ENCODE results near the gene C11orf87. TPM values are rescaled to one million over a fixed set of nuclear protein-coding genes. Genes with fewer than 3 reads are reported as not detected.

Gene C11orf87
- total and polyA plus RNA-seq, 2 experiments from 2014 or later, result 0.13 TPM; not detected in 1

GRCh38 chr11:109426442-109427240, 4.7 kb downstream of the C11orf87 start:
- H3K9me2 ChIP-seq (replicated peaks; ENCODE audit: insufficient read depth), result no peaks in the 10 kb centered on the region
- no peaks in the 10 kb centered on the region for H4K20me1 ChIP-seq (ENCODE audit: insufficient read depth, poor library complexity, severe bottlenecking)
- H3K27ac ChIP-seq, result no peak overlapping the region
- WGBS (ENCODE audit: low lambda C conversion rate, missing lambda C conversion rate), result 66% methylated on average over 4 of the region's 4 CpGs
- no peaks in the 10 kb centered on the region for H3K36me3 ChIP-seq (replicated peaks; ENCODE audit: insufficient read depth, low read depth)
- no peaks in the 10 kb centered on the region for H3K4me1 ChIP-seq (ENCODE audit: insufficient read depth)
- H3K4me3 ChIP-seq, result no peak overlapping the region
- no peak for DNase-seq (ENCODE audit: low spot score)
- no peak overlapping the region for H3K4me2 ChIP-seq
- H3K79me2 ChIP-seq, result no peaks in the 10 kb centered on the region
- H2AFZ ChIP-seq, result no peak overlapping the region
- no peaks in the 10 kb centered on the region for H3K9me3 ChIP-seq (ENCODE audit: low read depth)
- peaks cover 58% of the 10 kb centered on the region for H3K27me3 ChIP-seq
- TF ChIP-seq EZH2 (IDR thresholded peaks at IDR 0.05; ENCODE audit: borderline replicate concordance) (no peak), EZH2phosphoT487 (IDR thresholded peaks at IDR 0.05; ENCODE audit: low read depth, severe bottlenecking, unreplicated experiment) (no peak), CTCF (IDR thresholded peaks at IDR 0.05; ENCODE audit: poor library complexity) (no peak)

DNA sequence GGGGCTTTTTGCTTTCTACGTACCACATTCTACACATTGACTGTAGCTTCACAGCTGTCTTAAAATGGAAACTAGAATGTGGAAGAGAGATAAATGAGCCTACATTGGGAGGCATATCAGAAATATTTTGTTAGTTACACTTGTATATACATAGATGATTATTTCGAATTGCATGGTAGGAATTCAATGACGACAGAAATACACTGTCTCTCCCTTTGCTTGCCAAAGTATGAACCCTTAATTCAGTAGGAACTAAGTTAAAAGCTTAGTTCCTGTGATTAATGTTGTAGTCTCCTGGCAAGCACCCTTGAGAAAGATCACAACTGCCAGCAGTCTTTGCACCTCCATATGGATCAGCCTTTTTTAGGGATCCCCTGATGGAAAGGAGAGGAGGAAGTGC, 10.1 kb downstream of the C11orf87 start:
- no peak for DNase-seq (ENCODE audit: low spot score)
- Histone ChIP-seq H3K9me2 (replicated peaks; ENCODE audit: insufficient read depth) (no peaks in the 10 kb centered on the region), H3K27me3 (peaks cover 13% of the 10 kb centered on the region), H3K9me3 (ENCODE audit: low read depth) (no peaks in the 10 kb centered on the region), H2AFZ (no peak overlapping the region), H3K4me3 (no peak overlapping the region), H3K27ac (no peak overlapping the region), H3K4me1 (ENCODE audit: insufficient read depth) (no peaks in the 10 kb centered on the region), H3K4me2 (no peak overlapping the region), H3K79me2 (no peaks in the 10 kb centered on the region), H4K20me1 (ENCODE audit: insufficient read depth, poor library complexity, severe bottlenecking) (no peaks in the 10 kb centered on the region), H3K36me3 (replicated peaks; ENCODE audit: insufficient read depth, low read depth) (no peaks in the 10 kb centered on the region)
- WGBS (ENCODE audit: low lambda C conversion rate, missing lambda C conversion rate), result 81% methylated on average over 3 of the region's 3 CpGs
- TF ChIP-seq EZH2phosphoT487 (IDR thresholded peaks at IDR 0.05; ENCODE audit: low read depth, severe bottlenecking, unreplicated experiment) (no peak), CTCF (IDR thresholded peaks at IDR 0.05; ENCODE audit: poor library complexity) (no peak), EZH2 (IDR thresholded peaks at IDR 0.05; ENCODE audit: borderline replicate concordance) (no peak)

GRCh38 chr11:109433753-109434256, 11.8 kb downstream of the C11orf87 start:
- WGBS (ENCODE audit: low lambda C conversion rate, missing lambda C conversion rate), result 62% methylated on average over 3 of the region's 3 CpGs
- H2AFZ ChIP-seq, result no peak overlapping the region
- DNase-seq (ENCODE audit: low spot score), result no peak
- no peaks in the 10 kb centered on the region for H3K9me3 ChIP-seq (ENCODE audit: low read depth)
- H3K27me3 ChIP-seq, result peaks cover 9% of the 10 kb centered on the region
- TF ChIP-seq EZH2phosphoT487 (IDR thresholded peaks at IDR 0.05; ENCODE audit: low read depth, severe bottlenecking, unreplicated experiment) (no peak), CTCF (IDR thresholded peaks at IDR 0.05; ENCODE audit: poor library complexity) (no peak), EZH2 (IDR thresholded peaks at IDR 0.05; ENCODE audit: borderline replicate concordance) (no peak)
- no peak overlapping the region for H3K4me2 ChIP-seq
- no peaks in the 10 kb centered on the region for H3K4me1 ChIP-seq (ENCODE audit: insufficient read depth)
- H3K36me3 ChIP-seq (replicated peaks; ENCODE audit: insufficient read depth, low read depth), result no peaks in the 10 kb centered on the region
- no peak overlapping the region for H3K4me3 ChIP-seq
- no peaks in the 10 kb centered on the region for H4K20me1 ChIP-seq (ENCODE audit: insufficient read depth, poor library complexity, severe bottlenecking)
- no peak overlapping the region for H3K27ac ChIP-seq
- H3K9me2 ChIP-seq (replicated peaks; ENCODE audit: insufficient read depth), result no peaks in the 10 kb centered on the region
- H3K79me2 ChIP-seq, result no peaks in the 10 kb centered on the region

Measured in hepatocyte (in vitro differentiated cells).